NCI-H2227 (cell line): ENCODE measurements around the gene NCKAP5.
A peak's percentile ranks its signal among the peaks of the same experiment; 100 is the strongest.
"Not testable (repeated sequence)": the region's sequence is repeated elsewhere in the genome, so short reads cannot be mapped to it uniquely, and the experiment has no call there.

Experiments used
- DNase-seq: peaks from one replicate; lab custom pipeline; 2025; ENCODE audit not compliant: unreplicated experiment; lab: John Stamatoyannopoulos, UW

NCKAP5 gene

GRCh38 chr2:133525090-133525489 is 43.2 kb downstream of the NCKAP5 start:
- DNase-seq: no peak

GRCh38 chr2:133523406-133523805 is 44.9 kb downstream of the NCKAP5 start:
- DNase-seq: no peak

GRCh38 chr2:133522204-133522603 is 46.1 kb downstream of the NCKAP5 start:
- no peak for DNase-seq

- DNase-seq: no peak
These were observed 47.0 kb downstream of the NCKAP5 start for GRCh38 chr2:133521146-133521745.

DNA sequence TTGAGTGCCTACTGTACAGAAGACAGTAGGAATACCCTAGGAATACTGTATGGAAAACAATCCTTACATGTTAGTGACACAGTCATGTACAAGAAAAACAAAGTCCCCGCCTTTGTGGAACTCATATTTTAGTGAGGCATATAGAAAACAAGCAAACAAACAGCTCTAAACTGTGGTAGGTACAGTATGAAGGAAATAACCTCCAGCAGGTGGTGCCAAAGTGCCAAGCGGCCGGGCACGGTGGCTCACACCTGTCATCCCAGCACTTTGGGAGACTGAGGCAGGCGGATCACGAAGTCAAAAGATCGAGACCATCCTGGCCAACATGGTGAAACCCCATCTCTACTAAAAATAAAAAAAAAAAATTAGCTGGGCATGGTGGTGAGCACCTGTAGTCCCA is 48.6 kb downstream of the NCKAP5 start:
- not testable (repeated sequence) for DNase-seq

- DNase-seq: no peak
These were observed 49.4 kb downstream of the NCKAP5 start for GRCh38 chr2:133518700-133519344.

GRCh38 chr2:133517876-133518275 is 50.4 kb downstream of the NCKAP5 start:
- DNase-seq: no peak

DNA sequence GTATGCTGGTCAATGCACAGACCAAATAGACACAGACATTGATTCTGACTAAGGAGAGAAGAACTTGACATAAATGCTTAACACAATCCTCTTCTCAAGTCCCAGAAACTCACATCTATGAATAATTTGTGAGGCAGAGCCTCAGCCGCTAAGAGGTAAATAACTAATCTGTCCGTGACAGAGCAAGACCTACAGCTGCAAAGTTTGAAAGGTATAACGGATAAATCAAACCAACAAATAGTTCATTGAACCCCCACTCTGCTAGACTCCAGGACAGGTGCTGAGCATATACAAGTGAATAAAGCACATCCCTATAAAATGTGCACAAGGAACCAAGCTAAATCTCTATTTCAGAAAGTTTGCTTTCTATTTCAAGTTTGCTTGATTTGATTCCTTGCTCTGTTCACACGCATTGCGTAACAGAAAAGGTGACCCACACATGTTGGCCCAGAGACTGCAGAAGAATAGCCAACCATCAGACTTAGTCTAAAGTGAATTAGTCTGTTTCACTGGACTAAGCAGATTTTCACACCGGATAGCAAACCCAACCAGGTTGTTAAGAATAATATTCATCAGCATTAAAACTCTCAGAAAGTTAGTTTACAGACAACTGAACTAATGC is 51.7 kb downstream of the NCKAP5 start:
- DNase-seq: no peak

- DNase-seq: no peak
These were observed 53.0 kb downstream of the NCKAP5 start for GRCh38 chr2:133515271-133515670.

- no peak for DNase-seq
These were observed 54.4 kb downstream of the NCKAP5 start for GRCh38 chr2:133513893-133514292.

- DNase-seq: no peak
These were observed 56.1 kb downstream of the NCKAP5 start for GRCh38 chr2:133512121-133512520.

DNA sequence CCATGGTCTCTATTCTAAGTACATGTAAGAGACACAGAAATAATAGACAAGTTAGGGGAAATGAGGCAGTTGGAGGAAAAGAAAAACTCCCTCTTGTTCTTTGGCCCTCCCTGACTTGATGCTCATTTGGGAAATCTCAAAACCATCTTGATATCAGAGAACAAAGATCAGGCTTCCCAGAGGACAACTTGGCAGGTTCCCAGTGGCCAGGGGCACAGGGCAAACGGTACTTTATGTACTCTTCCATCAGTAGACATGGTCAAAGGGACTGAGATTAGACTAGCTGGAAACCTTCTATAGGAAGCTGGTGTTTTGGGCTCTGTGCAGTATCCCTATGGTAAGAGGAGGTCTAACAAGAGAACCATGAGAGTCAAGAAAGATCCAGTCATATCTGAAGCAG is 56.6 kb downstream of the NCKAP5 start:
- no peak for DNase-seq

DNA sequence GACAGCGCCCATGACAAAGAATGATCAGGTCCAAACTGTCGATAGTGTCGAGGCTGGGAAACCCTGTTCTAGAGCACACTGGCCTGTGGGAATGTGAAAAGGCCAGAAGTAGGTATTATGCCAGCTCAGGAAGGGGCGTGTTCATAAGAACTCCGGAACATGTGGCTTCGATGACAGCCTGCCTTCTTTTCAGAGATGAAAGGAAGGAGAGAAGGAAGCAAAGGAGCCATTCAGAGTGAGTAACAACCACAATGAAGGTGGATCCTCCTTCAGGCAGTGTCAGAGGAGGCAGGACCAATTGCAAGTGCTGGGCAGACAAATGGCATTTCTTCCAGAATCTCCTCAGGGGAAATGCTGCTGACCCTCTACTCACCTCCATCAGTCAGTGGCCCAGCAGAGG is 58.5 kb downstream of the NCKAP5 start:
- no peak for DNase-seq

- DNase-seq: peak; percentile 51
These were observed 59.6 kb downstream of the NCKAP5 start for GRCh38 chr2:133508546-133509165.

- DNase-seq: no peak
These were observed 61.3 kb downstream of the NCKAP5 start for GRCh38 chr2:133506996-133507395.

DNA sequence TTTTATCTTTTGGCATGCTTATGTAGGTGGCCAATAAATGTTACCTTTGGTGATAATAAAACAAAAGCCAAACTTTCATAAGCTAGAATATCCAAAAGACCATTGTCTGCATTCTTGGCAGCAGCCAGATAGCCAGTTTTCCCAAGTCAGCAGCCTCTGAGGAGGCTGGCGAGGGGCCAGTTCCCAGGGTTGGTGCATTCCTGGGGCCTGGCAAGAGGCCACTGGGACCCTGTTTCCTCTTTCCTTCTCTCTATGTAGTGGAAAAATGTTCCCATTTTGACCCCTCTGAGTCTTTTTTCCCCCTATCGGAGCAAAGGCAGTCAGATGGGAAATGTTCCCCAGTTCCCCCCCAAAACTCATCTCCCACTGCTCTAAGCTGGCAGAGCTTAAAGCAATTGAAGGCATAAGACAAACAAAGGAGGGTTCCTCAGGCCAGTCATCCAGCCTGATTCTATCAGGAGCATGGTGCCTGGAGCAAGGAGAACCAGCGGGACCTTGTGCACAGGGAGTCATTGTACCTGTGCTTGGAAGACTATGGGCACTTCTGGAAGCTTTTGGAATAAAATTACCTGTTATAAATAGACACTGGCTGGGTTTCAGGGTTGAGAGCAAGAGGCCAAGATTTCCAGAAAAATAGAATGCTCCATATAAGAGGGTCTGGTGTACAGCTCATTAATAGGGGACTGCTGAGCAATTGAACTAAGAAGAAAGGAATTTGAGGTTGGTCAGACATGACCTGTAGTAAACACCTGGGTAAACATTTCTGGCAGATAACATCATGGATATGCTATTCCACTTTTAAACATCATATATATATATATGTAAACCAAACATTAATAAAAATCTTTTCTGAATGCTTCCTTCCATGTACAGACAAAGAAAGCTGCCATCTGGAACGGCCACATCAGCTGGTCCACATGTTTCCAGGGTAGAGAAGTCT is 63.4 kb downstream of the NCKAP5 start:
- no peak for DNase-seq

DNA sequence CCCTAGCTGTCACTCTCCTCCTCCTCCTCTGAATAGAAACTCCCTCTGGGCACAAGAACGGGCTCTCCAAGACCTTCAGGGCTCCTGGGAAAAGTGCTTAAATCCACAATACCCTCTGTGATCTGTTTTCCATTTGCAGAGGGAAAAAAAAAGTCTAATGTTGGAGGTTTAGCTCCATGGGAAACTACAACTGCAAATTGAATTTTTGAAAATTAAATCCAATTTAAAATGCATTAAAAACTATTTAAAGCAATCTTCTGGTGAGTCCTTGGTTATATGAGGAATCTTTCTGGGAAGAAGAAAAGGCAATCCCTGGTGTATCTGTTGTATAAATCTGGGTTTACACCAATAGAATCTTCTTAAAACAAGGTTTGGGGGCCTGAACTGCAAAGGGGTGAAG is 64.3 kb downstream of the NCKAP5 start:
- no peak for DNase-seq

DNA sequence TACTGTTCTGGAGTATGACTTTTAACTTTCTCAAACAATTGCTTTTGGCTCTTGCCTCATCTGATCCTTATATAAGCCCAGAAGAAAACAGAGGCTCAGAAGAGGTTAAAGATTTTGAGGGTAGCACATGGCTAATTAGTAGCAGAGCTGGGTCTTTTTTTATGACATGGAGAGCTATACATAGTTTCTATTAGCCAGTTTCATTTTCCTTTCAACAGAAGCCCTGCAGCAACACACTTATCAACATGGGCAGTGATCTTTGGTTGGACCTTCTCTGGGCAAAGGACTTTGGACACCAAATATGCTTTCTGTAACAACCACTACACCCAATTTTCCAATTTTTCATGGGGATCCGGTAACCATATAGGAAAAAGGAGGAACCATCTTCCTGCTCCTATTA is 64.9 kb downstream of the NCKAP5 start:
- DNase-seq: no peak

- DNase-seq: no peak
These were observed 65.6 kb downstream of the NCKAP5 start for GRCh38 chr2:133502678-133503077.

DNA sequence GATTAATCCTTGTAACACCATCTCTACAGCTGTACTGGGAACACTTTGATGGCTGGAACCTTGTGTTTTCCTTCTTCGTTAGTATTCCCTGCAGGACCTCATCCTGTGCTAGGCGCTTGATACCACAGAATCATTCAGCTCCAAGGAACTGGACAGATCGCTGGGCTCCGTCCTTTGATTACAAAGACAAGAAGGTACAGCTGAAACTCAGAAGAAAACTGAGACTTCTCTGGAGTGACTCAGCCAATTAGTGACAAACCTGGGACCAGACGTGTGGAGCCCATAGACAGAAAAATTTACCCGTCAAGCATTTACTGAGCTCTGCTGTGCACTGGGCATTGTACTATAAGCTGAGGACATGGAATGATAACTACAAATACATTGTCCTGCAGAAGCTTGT is 67.3 kb downstream of the NCKAP5 start:
- no peak for DNase-seq
